GM13977 (cell line): ENCODE measurements around the gene CDK7.
A peak's percentile ranks its signal among the peaks of the same experiment; 100 is the strongest.
"Not testable (repeated sequence)": the region's sequence is repeated elsewhere in the genome, so short reads cannot be mapped to it uniquely, and the experiment has no call there.

Source experiments
- DNase-seq: peaks from one replicate; pipeline ENCODE4 v3.0.0; 2012; ENCODE audit warnings: low spot score
- in situ Hi-C: fragments of 300-500 bp; cut with MboI; formaldehyde crosslinking; loops from one replicate; pipeline ENCODE4 v1.12.0; 2022; ENCODE audit warnings: low sequenced_read_pairs, low pct_unique_long_range_greater_than_20kb, mixed read lengths, inconsistent platforms; ENCODE audit not compliant: unreplicated experiment
- TF ChIP-seq, protein P1 (sequence below): IDR thresholded peaks from 2 replicates; pipeline ENCODE4 v1.5.1; 2012; ENCODE audit warnings: mild to moderate bottlenecking, control low read depth; ENCODE audit not compliant: insufficient read depth; ENCODE audit errors: extremely low read depth, missing control alignments

The CDK7 gene

GRCh38 chr5:69217548-69218526 is 16.8 kb upstream of the CDK7 start:
- DNase-seq, result peak; percentile 97
- TF ChIP-seq, protein P1, sequence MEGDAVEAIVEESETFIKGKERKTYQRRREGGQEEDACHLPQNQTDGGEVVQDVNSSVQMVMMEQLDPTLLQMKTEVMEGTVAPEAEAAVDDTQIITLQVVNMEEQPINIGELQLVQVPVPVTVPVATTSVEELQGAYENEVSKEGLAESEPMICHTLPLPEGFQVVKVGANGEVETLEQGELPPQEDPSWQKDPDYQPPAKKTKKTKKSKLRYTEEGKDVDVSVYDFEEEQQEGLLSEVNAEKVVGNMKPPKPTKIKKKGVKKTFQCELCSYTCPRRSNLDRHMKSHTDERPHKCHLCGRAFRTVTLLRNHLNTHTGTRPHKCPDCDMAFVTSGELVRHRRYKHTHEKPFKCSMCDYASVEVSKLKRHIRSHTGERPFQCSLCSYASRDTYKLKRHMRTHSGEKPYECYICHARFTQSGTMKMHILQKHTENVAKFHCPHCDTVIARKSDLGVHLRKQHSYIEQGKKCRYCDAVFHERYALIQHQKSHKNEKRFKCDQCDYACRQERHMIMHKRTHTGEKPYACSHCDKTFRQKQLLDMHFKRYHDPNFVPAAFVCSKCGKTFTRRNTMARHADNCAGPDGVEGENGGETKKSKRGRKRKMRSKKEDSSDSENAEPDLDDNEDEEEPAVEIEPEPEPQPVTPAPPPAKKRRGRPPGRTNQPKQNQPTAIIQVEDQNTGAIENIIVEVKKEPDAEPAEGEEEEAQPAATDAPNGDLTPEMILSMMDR, result no peak
- in situ Hi-C loops, result no loop called here

GRCh38 chr5:69219939-69220338 is 14.7 kb upstream of the CDK7 start:
- no peak for DNase-seq
- TF ChIP-seq, protein P1, result no peak
- in situ Hi-C loops, result no loop called here

DNA sequence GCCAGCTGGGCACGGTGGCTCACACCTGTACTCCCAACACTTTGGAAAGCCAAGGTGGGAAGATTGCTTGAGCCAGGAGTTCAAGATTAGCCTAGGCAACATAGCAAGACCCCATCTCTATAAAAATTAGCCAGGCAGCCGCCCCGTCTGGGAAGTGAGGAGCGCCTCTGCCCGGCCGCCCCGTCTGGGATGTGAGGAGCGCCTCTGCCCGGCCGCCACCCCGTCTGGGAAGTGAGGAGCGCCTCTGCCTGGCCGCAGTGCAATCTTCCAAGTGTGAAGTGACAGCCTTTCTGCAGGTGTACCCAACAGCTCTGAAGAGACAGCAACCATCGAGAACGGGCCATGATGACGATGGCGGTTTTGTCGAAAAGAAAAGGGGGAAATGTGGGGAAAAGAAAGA is 14.3 kb upstream of the CDK7 start:
- DNase-seq, in situ Hi-C loops: not testable (repeated sequence)

- in situ Hi-C loops, DNase-seq: not testable (repeated sequence)
These were observed 13.9 kb upstream of the CDK7 start for GRCh38 chr5:69220833-69221232.

DNA sequence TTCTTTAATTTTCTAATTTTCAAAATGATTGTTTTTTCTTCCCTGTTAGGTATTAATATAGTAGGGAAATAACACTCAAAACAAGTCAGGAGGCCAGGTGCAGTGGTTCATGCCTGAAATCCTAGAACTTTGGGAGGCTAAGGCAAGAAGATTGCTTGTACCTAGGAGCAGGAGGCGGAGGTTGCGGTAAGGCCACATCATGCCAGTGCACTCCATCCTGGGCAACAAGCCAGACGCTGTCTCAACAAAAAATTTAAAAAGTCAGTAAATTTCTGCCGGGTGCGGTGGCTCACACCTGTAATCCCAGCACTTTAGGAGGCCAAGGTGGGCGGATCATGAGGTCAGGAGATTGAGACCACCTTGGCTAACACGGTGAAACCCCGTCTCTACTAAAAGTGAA is 10.2 kb upstream of the CDK7 start:
- in situ Hi-C loops, result no loop called here
- TF ChIP-seq, protein P1, result no peak
- no peak for DNase-seq

DNA sequence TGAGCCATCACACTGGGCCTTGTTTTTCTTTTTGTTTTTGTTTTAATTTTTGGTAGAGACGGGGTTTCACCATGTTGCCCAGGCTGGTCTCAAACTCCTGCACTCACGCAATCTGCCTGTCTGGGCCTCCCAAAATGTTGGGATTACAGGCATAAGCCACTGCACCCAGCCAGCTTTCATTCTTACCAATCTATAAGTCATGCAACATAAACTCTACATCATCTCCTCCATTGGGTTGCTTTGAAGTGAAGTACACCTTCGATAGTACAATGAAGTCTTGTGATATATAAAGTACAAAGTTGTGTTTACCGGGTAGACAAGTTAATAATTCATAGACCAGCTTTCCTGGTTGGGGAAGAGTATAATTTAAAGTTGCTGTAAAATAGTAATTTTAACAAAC is 8.8 kb upstream of the CDK7 start:
- DNase-seq, result no peak
- in situ Hi-C loops, result no loop called here
- TF ChIP-seq, protein P1, result no peak

DNA sequence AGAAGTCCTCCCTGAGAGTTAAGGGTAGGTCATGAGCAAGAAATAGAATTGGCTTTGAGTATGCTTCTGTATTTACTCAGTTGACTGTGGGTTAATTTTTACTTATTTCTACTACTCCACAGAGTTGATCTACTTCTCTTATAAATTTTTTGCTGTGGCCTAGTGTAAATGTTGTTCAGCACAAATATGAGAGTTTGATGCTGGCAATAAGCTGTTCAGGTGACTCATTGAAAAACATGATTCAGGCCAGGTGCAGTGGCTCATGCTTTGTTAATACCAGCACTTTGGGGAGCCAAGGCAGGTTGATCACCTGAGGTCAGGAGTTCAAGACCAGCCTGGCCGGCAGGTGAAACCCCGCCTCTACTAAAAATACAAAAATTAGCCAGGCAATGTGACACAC is 4.5 kb upstream of the CDK7 start:
- in situ Hi-C loops, result no loop called here
- DNase-seq, result no peak
- TF ChIP-seq, protein P1, result no peak
